ENCODE results near the gene NID1. TPM values are rescaled to one million over a fixed set of nuclear protein-coding genes. Genes with fewer than 3 reads are reported as not detected.
"Not testable (repeated sequence)": the region's sequence is repeated elsewhere in the genome, so short reads cannot be mapped to it uniquely, and the experiment has no call there.

Gene NID1
- polyA plus RNA-seq, 1 donor (not counting 4 experiments of a cell fraction or from before 2014, with no cell fraction given) = 1.8 TPM

DNA sequence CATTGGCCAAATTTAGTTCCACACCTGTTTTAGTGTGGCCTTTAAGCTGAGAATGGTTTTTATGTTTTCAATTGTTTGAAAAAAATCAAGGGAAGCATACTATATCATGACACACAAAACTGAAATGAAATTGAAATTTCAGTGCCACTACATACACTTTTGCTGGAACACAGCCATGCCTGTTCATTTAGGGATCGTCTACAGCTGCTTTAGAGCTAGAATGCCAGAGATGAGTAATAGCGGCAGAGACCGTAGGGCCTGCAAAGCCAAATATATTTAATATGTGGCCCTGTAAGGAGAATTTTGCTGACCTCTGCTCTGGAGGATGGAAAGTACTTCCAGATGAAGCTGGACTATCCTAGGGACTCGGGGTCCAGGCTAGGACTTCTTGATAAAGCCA lies 135.7 kb downstream of the NID1 start:
- TF ChIP-seq EZH2 (IDR thresholded peaks at IDR 0.05; ENCODE audit: low read length) = no peak
- no peak for TF ChIP-seq CTCF (optimal IDR thresholded peaks at IDR 0.05 in 1 of 3, IDR thresholded peaks at IDR 0.05 in 1 of 3, conservative IDR thresholded peaks at IDR 0.05 in 1 of 3; ENCODE audit: extremely low read depth in 1 of 3, insufficient read depth in 2 of 3, low read length in 3 of 3)
- Histone ChIP-seq H3K9me1 (ENCODE audit: control insufficient read depth, extremely low read depth, insufficient read depth, low read length) (peaks cover 1% of the 10 kb centered on the region), H3K4me3 (ENCODE audit: control insufficient read depth in 2 of 3, extremely low read depth in 1 of 3, insufficient read depth in 2 of 3, low read depth in 1 of 3, low read length in 3 of 3) (no peak overlapping the region), H3K4me2 (ENCODE audit: control insufficient read depth, extremely low read depth, insufficient read depth, low read depth, low read length) (peak overlapping the region; percentile 2), H4K20me1 (ENCODE audit: control insufficient read depth, extremely low read depth, insufficient read depth, low read length) (no peaks in the 10 kb centered on the region), H2AFZ (ENCODE audit: control insufficient read depth, low read length) (no peak overlapping the region), H3K79me2 (ENCODE audit: control insufficient read depth, insufficient read depth, low read length) (no peaks in the 10 kb centered on the region), H3K36me3 (ENCODE audit: control insufficient read depth in 2 of 2, extremely low read depth in 1 of 2, insufficient read depth in 2 of 2, low read length in 2 of 2) (no peaks in the 10 kb centered on the region), H3K27ac (ENCODE audit: control insufficient read depth, insufficient read depth, low read length) (no peak overlapping the region), H3K9me3 (ENCODE audit: control insufficient read depth, low read depth, low read length) (no peaks in the 10 kb centered on the region), H3K9ac (ENCODE audit: control insufficient read depth, extremely low read depth, insufficient read depth, low read length) (no peak overlapping the region), H3K4me1 (ENCODE audit: control insufficient read depth, extremely low read depth, insufficient read depth, low read length) (peaks cover 50% of the 10 kb centered on the region), H3K27me3 (ENCODE audit: control insufficient read depth, extremely low read depth, insufficient read depth, low read length) (no peaks in the 10 kb centered on the region)
- no peak for DNase-seq (ENCODE audit: low read depth, low spot score)
- peak; percentile 23 for FAIRE-seq
- dilution Hi-C loops (cut with MboI; ENCODE audit: extremely low pct_ligation_motif_present, low sequenced_read_pairs) = no loop called here

GRCh38 chr1:235928197-235928596 lies 136.7 kb downstream of the NID1 start:
- Histone ChIP-seq H4K20me1 (ENCODE audit: control insufficient read depth, extremely low read depth, insufficient read depth, low read length) (no peaks in the 10 kb centered on the region), H3K9ac (ENCODE audit: control insufficient read depth, extremely low read depth, insufficient read depth, low read length) (no peak overlapping the region), H3K4me3 (ENCODE audit: control insufficient read depth in 2 of 3, extremely low read depth in 1 of 3, insufficient read depth in 2 of 3, low read depth in 1 of 3, low read length in 3 of 3) (no peak overlapping the region), H3K79me2 (ENCODE audit: control insufficient read depth, insufficient read depth, low read length) (no peaks in the 10 kb centered on the region), H3K9me1 (ENCODE audit: control insufficient read depth, extremely low read depth, insufficient read depth, low read length) (peaks cover 3% of the 10 kb centered on the region), H3K36me3 (ENCODE audit: control insufficient read depth in 2 of 2, extremely low read depth in 1 of 2, insufficient read depth in 2 of 2, low read length in 2 of 2) (no peaks in the 10 kb centered on the region), H3K27ac (ENCODE audit: control insufficient read depth, insufficient read depth, low read length) (no peak overlapping the region), H2AFZ (ENCODE audit: control insufficient read depth, low read length) (no peak overlapping the region), H3K4me1 (ENCODE audit: control insufficient read depth, extremely low read depth, insufficient read depth, low read length) (peaks cover 50% of the 10 kb centered on the region), H3K27me3 (ENCODE audit: control insufficient read depth, extremely low read depth, insufficient read depth, low read length) (no peaks in the 10 kb centered on the region), H3K9me3 (ENCODE audit: control insufficient read depth, low read depth, low read length) (no peaks in the 10 kb centered on the region), H3K4me2 (ENCODE audit: control insufficient read depth, extremely low read depth, insufficient read depth, low read depth, low read length) (no peak overlapping the region)
- no peak for DNase-seq (ENCODE audit: low read depth, low spot score)
- no peak for TF ChIP-seq CTCF (optimal IDR thresholded peaks at IDR 0.05 in 1 of 3, IDR thresholded peaks at IDR 0.05 in 1 of 3, conservative IDR thresholded peaks at IDR 0.05 in 1 of 3; ENCODE audit: extremely low read depth in 1 of 3, insufficient read depth in 2 of 3, low read length in 3 of 3)
- TF ChIP-seq EZH2 (IDR thresholded peaks at IDR 0.05; ENCODE audit: low read length) = no peak
- no peak for FAIRE-seq
- dilution Hi-C loops (cut with MboI; ENCODE audit: extremely low pct_ligation_motif_present, low sequenced_read_pairs) = no loop called here

GRCh38 chr1:235927551-235927950 lies 137.3 kb downstream of the NID1 start:
- H3K36me3 ChIP-seq (ENCODE audit: control insufficient read depth in 2 of 2, extremely low read depth in 1 of 2, insufficient read depth in 2 of 2, low read length in 2 of 2); H3K4me2 ChIP-seq (ENCODE audit: control insufficient read depth, extremely low read depth, insufficient read depth, low read depth, low read length); H2AFZ ChIP-seq (ENCODE audit: control insufficient read depth, low read length); H4K20me1 ChIP-seq (ENCODE audit: control insufficient read depth, extremely low read depth, insufficient read depth, low read length); dilution Hi-C loops (cut with MboI; ENCODE audit: extremely low pct_ligation_motif_present, low sequenced_read_pairs); FAIRE-seq; H3K27ac ChIP-seq (ENCODE audit: control insufficient read depth, insufficient read depth, low read length); H3K79me2 ChIP-seq (ENCODE audit: control insufficient read depth, insufficient read depth, low read length); H3K9me1 ChIP-seq (ENCODE audit: control insufficient read depth, extremely low read depth, insufficient read depth, low read length); H3K27me3 ChIP-seq (ENCODE audit: control insufficient read depth, extremely low read depth, insufficient read depth, low read length); H3K9me3 ChIP-seq (ENCODE audit: control insufficient read depth, low read depth, low read length); H3K9ac ChIP-seq (ENCODE audit: control insufficient read depth, extremely low read depth, insufficient read depth, low read length); DNase-seq (ENCODE audit: low read depth, low spot score); H3K4me3 ChIP-seq (ENCODE audit: control insufficient read depth in 2 of 3, extremely low read depth in 1 of 3, insufficient read depth in 2 of 3, low read depth in 1 of 3, low read length in 3 of 3): not testable (repeated sequence)
- peaks cover 50% of the 10 kb centered on the region for H3K4me1 ChIP-seq (ENCODE audit: control insufficient read depth, extremely low read depth, insufficient read depth, low read length)

Data from keratinocyte (primary cell).